ENCODE results near the gene RAB13.

DNA sequence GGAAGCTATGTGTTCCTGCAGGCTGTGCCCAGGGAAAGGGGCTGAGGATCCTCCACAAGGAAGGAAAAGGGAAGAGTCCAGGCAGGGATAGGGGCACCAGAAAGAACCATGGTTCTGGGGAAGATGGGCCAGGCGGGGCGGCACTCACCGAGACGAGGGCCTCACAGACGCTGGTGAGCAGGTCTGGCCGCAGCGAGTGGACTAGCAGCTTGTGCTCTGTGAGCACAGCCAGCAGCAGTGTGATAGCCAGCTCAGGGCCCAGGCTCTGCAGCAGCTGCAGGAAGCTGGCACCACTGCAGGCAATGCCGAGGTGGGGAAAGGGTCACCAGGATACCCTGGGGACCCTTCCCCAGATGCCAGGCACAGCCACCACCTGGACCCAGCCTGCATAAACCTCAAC lies 45.4 kb downstream of the RAB13 start:
- TF ChIP-seq CTCF (IDR thresholded peaks at IDR 0.05; ENCODE audit: poor library complexity), result no peak
- no peak for TF ChIP-seq EZH2 (IDR thresholded peaks at IDR 0.05; ENCODE audit: borderline replicate concordance)
- TF ChIP-seq EZH2phosphoT487 (IDR thresholded peaks at IDR 0.05; ENCODE audit: low read depth, severe bottlenecking, unreplicated experiment), result no peak
